H1 (cell line): ENCODE data around the gene PRR5. TPM values are rescaled to one million over a fixed set of nuclear protein-coding genes. Genes with fewer than 3 reads are reported as not detected.

Experiments used
- CTCF ChIA-PET: fragments of 300-600 bp; sonication (Branson Sonifier 250); formaldehyde crosslinking; loops from one replicate; lab custom pipeline; 2021; ENCODE audit not compliant: partially characterized antibody; lab: Charles Lee
- POLR2A ChIA-PET: fragments of 300-600 bp; sonication (Branson Sonifier 250); formaldehyde crosslinking; loops from one replicate; lab custom pipeline; 2021; ENCODE audit warnings: inconsistent platforms; ENCODE audit not compliant: partially characterized antibody; lab: Charles Lee
- DNase-seq, 2 experiments: peaks; one replicate each; pipeline versions ENCODE4 v3.0.0 to v3.0.0-alpha.2; 2010 to 2022; ENCODE audit warnings: low spot score in 2 of 2, low read depth in 1 of 2, mixed read lengths in 1 of 2
- FAIRE-seq: peaks from 2 replicates; lab custom pipeline; 2011; peaks lifted over from hg19 to GRCh38; lab: Jason Lieb, UNC
- H2AFZ ChIP-seq: 2 replicates; pipeline ENCODE4 v1.8.1; 2012; ENCODE audit warnings: low read length, inconsistent platforms
- H2AK5ac ChIP-seq: 2 replicates; pipeline ENCODE4 v1.6.1; 2013; ENCODE audit warnings: low read depth, low read length
- H2BK120ac ChIP-seq: replicated peaks from 2 replicates; pipeline ENCODE3; 2013; ENCODE audit warnings: low read depth, low read length, inconsistent platforms
- H2BK12ac ChIP-seq: 2 replicates; pipeline ENCODE4 v1.6.1; 2013; ENCODE audit warnings: low read depth, low read length
- H2BK15ac ChIP-seq: 2 replicates; pipeline ENCODE4 v1.6.1; 2013; ENCODE audit warnings: low read length
- H2BK20ac ChIP-seq: 2 replicates; pipeline ENCODE4 v1.6.1; 2013; ENCODE audit warnings: low read length
- H2BK5ac ChIP-seq: 2 replicates; pipeline ENCODE4 v1.6.1; 2013; ENCODE audit warnings: low read depth, low read length
- H3K14ac ChIP-seq: 2 replicates; pipeline ENCODE4 v1.6.1; 2013; ENCODE audit warnings: inconsistent platforms; ENCODE audit not compliant: insufficient read length
- H3K18ac ChIP-seq: 2 replicates; pipeline ENCODE4 v1.6.1; 2013; ENCODE audit warnings: low read length; ENCODE audit errors: extremely low read depth
- H3K23ac ChIP-seq: 2 replicates; pipeline ENCODE4 v1.6.1; 2013; ENCODE audit warnings: inconsistent platforms; ENCODE audit not compliant: insufficient read length
- H3K23me2 ChIP-seq: 2 replicates; pipeline ENCODE4 v1.6.1; 2013; ENCODE audit warnings: low read depth, low read length
- H3K27ac ChIP-seq: 2 replicates; pipeline ENCODE4 v1.6.1; 2011; ENCODE audit warnings: low read depth, low read length, inconsistent platforms
- H3K27me3 ChIP-seq, 4 experiments: replicated peaks in 1 of 4; 1 replicate in 1 of 4; 2 replicates in 3 of 4; pipeline versions ENCODE4 v1.6.1 to v1.8.1; 2011 to 2013; ENCODE audit warnings: low read length in 3 of 4, mild to moderate bottlenecking in 3 of 4, inconsistent platforms in 2 of 4, mixed read lengths in 2 of 4, moderate library complexity in 1 of 4; ENCODE audit not compliant: control insufficient read depth in 3 of 4, insufficient read depth in 3 of 4; ENCODE audit errors: extremely low read depth in 1 of 4
- H3K36me3 ChIP-seq, 4 experiments: 2 replicates each; pipeline versions ENCODE4 v1.6.1 to v1.8.1; 2011 to 2013; ENCODE audit warnings: mild to moderate bottlenecking in 4 of 4, low read length in 3 of 4, moderate library complexity in 2 of 4, control low read depth in 1 of 4, inconsistent platforms in 1 of 4; ENCODE audit not compliant: insufficient read depth in 4 of 4, control insufficient read depth in 2 of 4
- H3K4ac ChIP-seq: replicated peaks from 2 replicates; pipeline ENCODE3; 2013; ENCODE audit warnings: low read length, low read depth, mixed read lengths, inconsistent platforms; ENCODE audit not compliant: insufficient read length
- H3K4me1 ChIP-seq, 4 experiments: replicated peaks in 1 of 4; 1 replicate in 1 of 4; 2 replicates in 3 of 4; pipeline versions ENCODE4 v1.6.1 to v1.8.1; 2011 to 2013; ENCODE audit warnings: low read length in 3 of 4, inconsistent platforms in 2 of 4, mixed read lengths in 1 of 4; ENCODE audit not compliant: insufficient read depth in 4 of 4, control insufficient read depth in 3 of 4
- H3K4me2 ChIP-seq, 2 experiments: 2 replicates each; pipeline versions ENCODE4 v1.6.1 to v1.8.1; 2011 to 2013; ENCODE audit warnings: low read depth in 2 of 2, low read length in 2 of 2, control low read depth in 1 of 2, inconsistent platforms in 1 of 2, mild to moderate bottlenecking in 1 of 2; ENCODE audit not compliant: insufficient read depth in 1 of 2
- H3K4me3 ChIP-seq, 4 experiments: fragments of 200-600, 300-600 bp in 1 of 4; sonication (generic), shearing (Covaris generic), sonication (Bioruptor Twin) in 1 of 4; 2 replicates each; pipeline versions ENCODE4 v1.5.1 to v1.8.1; 2011 to 2016; ENCODE audit warnings: low read length in 4 of 4, low read depth in 3 of 4, control low read depth in 2 of 4, inconsistent platforms in 2 of 4, mild to moderate bottlenecking in 2 of 4, mixed read lengths in 1 of 4, moderate library complexity in 1 of 4; ENCODE audit not compliant: insufficient read depth in 2 of 4; ENCODE audit errors: extremely low read depth in 1 of 4
- H3K56ac ChIP-seq: replicated peaks from 2 replicates; pipeline ENCODE3; 2013; ENCODE audit warnings: low read depth, mild to moderate bottlenecking, mixed read lengths, low read length, inconsistent platforms; ENCODE audit not compliant: insufficient read length
- H3K79me1 ChIP-seq: 2 replicates; pipeline ENCODE4 v1.6.1; 2013; ENCODE audit warnings: low read depth, low read length, control low read depth
- H3K79me2 ChIP-seq, 2 experiments: 2 replicates each; pipeline versions ENCODE4 v1.6.1 to v1.8.1; 2012 to 2013; ENCODE audit warnings: low read length in 2 of 2, mild to moderate bottlenecking in 2 of 2, inconsistent platforms in 1 of 2; ENCODE audit not compliant: insufficient read depth in 2 of 2, control insufficient read depth in 1 of 2
- H3K9ac ChIP-seq, 4 experiments: replicated peaks in 1 of 4; 1 replicate in 1 of 4; 2 replicates in 3 of 4; pipeline versions ENCODE4 v1.6.1 to v1.8.1; 2011 to 2013; ENCODE audit warnings: low read depth in 3 of 4, low read length in 3 of 4, control low read depth in 2 of 4, mild to moderate bottlenecking in 2 of 4, moderate library complexity in 2 of 4, inconsistent platforms in 1 of 4; ENCODE audit errors: extremely low read depth in 1 of 4
- H3K9me3 ChIP-seq, 2 experiments: 2 replicates each; pipeline versions ENCODE4 v1.6.1 to v1.8.1; 2012 to 2013; ENCODE audit warnings: mild to moderate bottlenecking in 2 of 2, moderate library complexity in 2 of 2, control low read depth in 1 of 2, inconsistent platforms in 1 of 2, low read depth in 1 of 2, low read length in 1 of 2, mixed read lengths in 1 of 2; ENCODE audit not compliant: insufficient read depth in 2 of 2
- H4K20me1 ChIP-seq, 2 experiments: replicated peaks in 1 of 2; 2 replicates each; pipeline versions ENCODE3 to v1.8.1; 2011 to 2013; ENCODE audit warnings: inconsistent platforms in 2 of 2, low read length in 2 of 2, mild to moderate bottlenecking in 1 of 2; ENCODE audit not compliant: insufficient read depth in 2 of 2, control insufficient read depth in 1 of 2
- H4K5ac ChIP-seq: 2 replicates; pipeline ENCODE4 v1.6.1; 2013; ENCODE audit warnings: low read length, low read depth, mixed read lengths, inconsistent platforms; ENCODE audit not compliant: insufficient read length
- H4K8ac ChIP-seq: 2 replicates; pipeline ENCODE4 v1.8.0; 2013; ENCODE audit warnings: mild to moderate bottlenecking, moderate library complexity, low read length, inconsistent platforms; ENCODE audit not compliant: insufficient read depth; ENCODE audit errors: extremely low read depth
- H4K91ac ChIP-seq: replicated peaks from 2 replicates; pipeline ENCODE3; 2013; ENCODE audit warnings: low read length, mixed read lengths, inconsistent platforms; ENCODE audit not compliant: insufficient read length
- CBX5 ChIP-seq: fragments of 300-800, 300-1000 bp; sonication (generic); IDR thresholded peaks from 2 replicates; pipeline ENCODE4 v1.7.1; 2016; ENCODE audit warnings: antibody characterized with exemption, low read length, low read depth
- CHD2 ChIP-seq: IDR thresholded peaks from 2 replicates; pipeline ENCODE4 v1.6.1; 2012; ENCODE audit warnings: low read length, improper control_type of control experiment
- EGR1 ChIP-seq: IDR thresholded peaks from 2 replicates; pipeline ENCODE4 v1.6.1; 2011; ENCODE audit warnings: low read depth, low read length, borderline replicate concordance
- EZH2 ChIP-seq: fragments of 200-600 bp; sonication (generic); IDR thresholded peaks from 2 replicates; pipeline ENCODE4 v1.7.1; 2012; ENCODE audit warnings: low read depth, mild to moderate bottlenecking, moderate library complexity, low read length, inconsistent platforms; ENCODE audit not compliant: severe bottlenecking
- NRF1 ChIP-seq: IDR thresholded peaks from 2 replicates; pipeline ENCODE4 v1.6.1; 2011; ENCODE audit warnings: mild to moderate bottlenecking, low read depth, low read length, improper control_type of control experiment
- PHF8 ChIP-seq: fragments of 200-600 bp; sonication (generic); conservative IDR thresholded peaks from 2 replicates; pipeline ENCODE4 v1.7.1; 2012; ENCODE audit warnings: low read depth, mild to moderate bottlenecking, inconsistent platforms, low read length, moderate library complexity
- POLR2AphosphoS5 ChIP-seq: IDR thresholded peaks from 2 replicates; pipeline ENCODE4 v1.6.1; 2011; ENCODE audit warnings: low read depth, low read length
- RBBP5 ChIP-seq: IDR thresholded peaks from 2 replicates; pipeline ENCODE4 v1.7.1; 2012; ENCODE audit warnings: low read depth, mild to moderate bottlenecking, inconsistent platforms, low read length, moderate library complexity, borderline replicate concordance
- SIN3A ChIP-seq, 2 experiments: IDR thresholded peaks in 1 of 2; conservative IDR thresholded peaks in 1 of 2; 2 replicates each; pipeline ENCODE4 v1.6.1; 2011 to 2012; ENCODE audit warnings: low read length in 2 of 2, improper control_type of control experiment in 1 of 2, low read depth in 1 of 2, mild to moderate bottlenecking in 1 of 2
- YY1 ChIP-seq: IDR thresholded peaks from 2 replicates; pipeline ENCODE4 v1.6.1; 2011; ENCODE audit warnings: low read depth, mild to moderate bottlenecking, low read length
- WGBS, 2 experiments: shearing (Covaris generic) in 1 of 2; methylation state at CpG; one replicate each; pipeline versions ENCODE4 v1.1.6 to v1.1.7; 2013 to 2015; ENCODE audit warnings: low lambda C conversion rate in 2 of 2, mixed read lengths in 2 of 2, inconsistent platforms in 1 of 2, low coverage in 1 of 2, missing lambda C conversion rate in 1 of 2; ENCODE audit not compliant: insufficient replicate concordance in 2 of 2, insufficient coverage in 1 of 2, insufficient read length in 1 of 2; ENCODE audit errors: extremely low coverage in 1 of 2, missing lambda C conversion rate in 1 of 2; 5-methylcytosine and 5-hydroxymethylcytosine counted together
- polyA plus RNA-seq, 7 experiments: library from polyadenylated mRNA; depleted of rRNA in 3 of 7; stranded (reverse) in 5 of 7; unstranded in 2 of 7; fragments of >200 nt in 5 of 7; fragments of 200-250 nt in 2 of 7; gene quantifications; 1 replicate in 5 of 7; 2 replicates in 1 of 7; 4 replicates in 1 of 7; pipeline versions ENCODE4 v1.2.1 to v1.2.3, GENCODE V29; 2011 to 2013; ENCODE audit warnings: missing spikeins in 2 of 7, mixed read lengths in 2 of 7
- total RNA-seq: library from RNA; stranded (reverse); fragmentation: NEBNext Ultra II Directional; extraction: Animal tissue kit (Norgen Biotek cat#: 25700); gene quantifications from 2 replicates; pipeline ENCODE4 v1.2.1, GENCODE V29; 2021
- TF ChIP-seq, protein P1 (sequence below): IDR thresholded peaks from 2 replicates; pipeline ENCODE4 v1.6.1; 2011; ENCODE audit warnings: low read length, improper control_type of control experiment

The PRR5 gene
- total and polyA plus RNA-seq, 2 of the 8 experiments (the other 6 are each of a cell fraction or from before 2014, with no cell fraction given), result 16.5 to 25.7 TPM

DNA sequence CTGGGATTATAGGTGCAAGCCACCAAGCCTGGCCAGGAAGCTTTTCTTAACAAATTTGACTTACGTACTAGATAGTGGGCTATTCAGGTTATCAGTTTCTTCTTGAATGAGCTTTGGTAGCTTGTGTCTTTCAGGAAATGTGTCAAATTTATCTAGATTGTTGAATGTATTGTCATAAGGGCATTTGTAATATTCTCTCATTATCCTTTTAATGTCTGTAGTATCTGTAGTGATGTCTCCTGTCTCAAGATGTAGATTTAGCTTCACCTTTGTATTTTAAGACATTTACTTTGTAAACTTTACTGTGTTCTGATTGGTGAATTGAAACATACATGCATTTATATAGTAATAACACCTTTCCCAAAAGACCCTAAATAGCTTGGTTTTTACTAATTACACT lies 71.1 kb downstream of the PRR5 start:
- Histone ChIP-seq H3K4me3 (no peak overlapping the region), H3K23ac (no peak overlapping the region), H3K4me2 (no peak overlapping the region), H2BK20ac (no peak overlapping the region), H3K56ac (no peak overlapping the region), H3K27me3 (no peaks in the 10 kb centered on the region), H3K18ac (no peak overlapping the region), H4K20me1 (peaks cover 2% of the 10 kb centered on the region in 2 experiments), H3K4me1 (peaks cover 0 to 1% (median 0%) of the 10 kb centered on the region in 4 experiments; a peak in 2 of 7 replicates), H2BK120ac (no peak overlapping the region), H3K9ac (no peak overlapping the region), H3K9me3 (no peaks in the 10 kb centered on the region), H2AFZ (no peak overlapping the region), H3K23me2 (no peaks in the 10 kb centered on the region), H2BK12ac (no peak overlapping the region), H3K36me3 (no peaks in the 10 kb centered on the region), H3K79me2 (peaks cover 0 to 18% of the 10 kb centered on the region in 2 experiments; a peak in 2 of 4 replicates), H4K91ac (no peak overlapping the region), H3K4ac (no peak overlapping the region), H4K5ac (no peak overlapping the region), H4K8ac (no peak overlapping the region), H2BK5ac (no peak overlapping the region), H2BK15ac (no peak overlapping the region), H3K14ac (no peak overlapping the region), H3K27ac (no peak overlapping the region), H2AK5ac (no peak overlapping the region), H3K79me1 (peaks cover 3% of the 10 kb centered on the region)
- TF ChIP-seq CHD2, result no peak
- TF ChIP-seq EZH2, result no peak
- no peak for TF ChIP-seq PHF8
- no peak for TF ChIP-seq CBX5
- no peak for TF ChIP-seq RBBP5
- no peak for TF ChIP-seq POLR2AphosphoS5
- TF ChIP-seq, protein P1, sequence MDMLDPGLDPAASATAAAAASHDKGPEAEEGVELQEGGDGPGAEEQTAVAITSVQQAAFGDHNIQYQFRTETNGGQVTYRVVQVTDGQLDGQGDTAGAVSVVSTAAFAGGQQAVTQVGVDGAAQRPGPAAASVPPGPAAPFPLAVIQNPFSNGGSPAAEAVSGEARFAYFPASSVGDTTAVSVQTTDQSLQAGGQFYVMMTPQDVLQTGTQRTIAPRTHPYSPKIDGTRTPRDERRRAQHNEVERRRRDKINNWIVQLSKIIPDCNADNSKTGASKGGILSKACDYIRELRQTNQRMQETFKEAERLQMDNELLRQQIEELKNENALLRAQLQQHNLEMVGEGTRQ, result no peak
- no peak for TF ChIP-seq SIN3A (conservative IDR thresholded peaks at IDR 0.05 in 1 of 2, IDR thresholded peaks at IDR 0.05 in 1 of 2; ENCODE audit: low read depth in 1 of 2, low read length in 2 of 2)
- no peak for TF ChIP-seq NRF1
- no peak for TF ChIP-seq EGR1
- no peak for TF ChIP-seq YY1
- CTCF ChIA-PET, result interaction anchor here (0.5 to 1.1 kb wide), 3 partner anchors 16 to 25 kb away, joined by 3 to 4 read pairs (median 4); no protein-coding TSS in a partner anchor
- FAIRE-seq (no peak), DNase-seq (no peak)
- POLR2A ChIA-PET, result interaction anchor here (1.3 to 1.4 kb wide), 3 partner anchors 9 to 19 kb away, joined by 3 to 5 read pairs (median 3); no protein-coding TSS in a partner anchor
- WGBS, 2 experiments, result 100% methylated on average over 1 of the region's 1 CpG; no CpG with 5 or more reads in 1 of the 2 experiments
